ENCODE results near the gene TMEM88.
A peak's percentile ranks its signal among the peaks of the same experiment; 100 is the strongest.
"Not testable (repeated sequence)": the region's sequence is repeated elsewhere in the genome, so short reads cannot be mapped to it uniquely, and the experiment has no call there.

The TMEM88 gene

DNA sequence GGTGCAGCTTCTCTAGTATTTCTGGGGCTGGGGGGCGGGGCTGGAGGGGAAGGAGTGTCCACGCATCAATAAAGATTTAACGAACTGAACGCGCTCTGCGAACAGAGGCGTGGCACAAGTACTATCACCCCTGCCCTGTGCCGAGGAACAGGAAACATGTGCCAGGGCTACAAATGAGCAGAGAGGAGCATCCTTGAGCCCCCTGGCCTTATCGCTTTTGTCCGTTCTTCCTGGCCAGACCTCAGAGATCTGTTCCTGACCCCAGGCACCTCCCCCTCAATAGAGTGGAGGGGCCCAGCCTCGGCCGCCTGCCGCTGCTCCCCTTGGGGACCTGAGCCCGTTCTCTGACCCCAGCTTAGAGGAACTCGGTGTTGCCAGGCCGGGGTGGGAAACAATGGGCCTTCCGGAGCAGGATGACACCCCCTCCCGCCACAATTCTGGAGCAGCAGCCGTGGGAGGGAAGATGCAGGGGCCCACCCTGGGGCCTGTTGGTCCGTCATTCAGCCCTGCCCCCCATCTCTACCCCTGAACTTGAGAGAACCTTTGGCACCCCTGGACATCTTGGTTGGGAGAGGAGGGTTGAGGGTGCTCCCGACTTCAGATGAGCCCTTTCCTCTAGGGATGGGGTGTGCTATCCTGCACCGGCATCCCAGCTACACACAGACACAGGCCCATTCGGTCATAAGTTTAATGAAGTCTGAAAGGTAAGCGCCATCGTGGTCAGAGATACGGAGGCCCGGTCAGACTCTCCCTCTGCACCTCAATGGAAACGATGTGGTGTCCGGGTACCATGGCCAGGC is 1.3 kb downstream of the TMEM88 start:
- DNase-seq (ENCODE audit: low read depth in 2 of 2), result peak; percentile 32 to 41

DNA sequence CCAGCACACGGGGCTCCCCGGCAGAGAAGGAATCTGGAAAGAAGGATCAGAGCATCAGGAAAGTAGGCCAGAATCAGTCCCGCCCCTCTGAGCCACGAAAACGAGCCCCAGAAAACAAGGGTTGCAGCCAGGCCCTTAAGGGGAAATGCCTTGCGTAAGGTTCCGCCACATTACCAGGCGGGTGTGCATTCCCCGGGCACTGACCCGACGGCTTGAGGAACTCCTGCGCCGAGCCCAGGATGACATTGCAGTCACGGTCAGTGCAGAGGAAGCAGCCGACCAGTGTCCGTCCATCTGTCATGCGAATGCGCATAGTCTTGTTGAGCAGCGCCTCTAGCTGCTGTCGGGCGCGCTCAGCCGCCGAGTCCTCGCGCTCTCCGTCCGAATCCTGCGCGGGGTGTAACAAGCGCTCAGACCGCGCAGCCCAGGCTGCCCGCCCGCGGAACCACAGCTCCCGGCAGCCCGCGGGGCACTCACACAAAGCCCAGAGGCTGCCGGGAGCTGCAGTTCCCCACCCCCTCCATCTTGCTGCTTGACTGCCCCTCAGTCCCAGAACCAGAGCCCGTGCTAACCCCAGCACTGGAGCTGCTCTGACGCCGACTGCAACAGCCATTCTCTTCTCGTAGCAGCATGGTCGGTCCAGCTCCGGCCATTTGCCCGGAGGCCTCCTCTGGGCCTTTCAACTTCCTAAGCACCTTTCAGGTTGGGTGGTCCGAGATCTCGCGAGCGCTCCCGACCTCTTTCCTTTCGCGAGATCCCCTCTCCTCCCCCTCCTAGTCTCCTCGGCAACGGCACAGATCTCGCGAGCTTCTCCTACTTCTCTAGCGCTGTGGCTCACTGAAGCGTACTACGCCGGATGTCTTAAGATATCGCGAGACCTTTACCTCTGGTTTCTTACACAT is 2.2 kb downstream of the TMEM88 start, which contains the start of gene NAA38:
TSS of gene NAA38 (minus strand) at position 749 of the 902 bp plus-strand sequence. CDS start at position 653, 96 bp downstream.
- peak; percentile 82 to 88 for DNase-seq (ENCODE audit: low read depth in 2 of 2)

DNA sequence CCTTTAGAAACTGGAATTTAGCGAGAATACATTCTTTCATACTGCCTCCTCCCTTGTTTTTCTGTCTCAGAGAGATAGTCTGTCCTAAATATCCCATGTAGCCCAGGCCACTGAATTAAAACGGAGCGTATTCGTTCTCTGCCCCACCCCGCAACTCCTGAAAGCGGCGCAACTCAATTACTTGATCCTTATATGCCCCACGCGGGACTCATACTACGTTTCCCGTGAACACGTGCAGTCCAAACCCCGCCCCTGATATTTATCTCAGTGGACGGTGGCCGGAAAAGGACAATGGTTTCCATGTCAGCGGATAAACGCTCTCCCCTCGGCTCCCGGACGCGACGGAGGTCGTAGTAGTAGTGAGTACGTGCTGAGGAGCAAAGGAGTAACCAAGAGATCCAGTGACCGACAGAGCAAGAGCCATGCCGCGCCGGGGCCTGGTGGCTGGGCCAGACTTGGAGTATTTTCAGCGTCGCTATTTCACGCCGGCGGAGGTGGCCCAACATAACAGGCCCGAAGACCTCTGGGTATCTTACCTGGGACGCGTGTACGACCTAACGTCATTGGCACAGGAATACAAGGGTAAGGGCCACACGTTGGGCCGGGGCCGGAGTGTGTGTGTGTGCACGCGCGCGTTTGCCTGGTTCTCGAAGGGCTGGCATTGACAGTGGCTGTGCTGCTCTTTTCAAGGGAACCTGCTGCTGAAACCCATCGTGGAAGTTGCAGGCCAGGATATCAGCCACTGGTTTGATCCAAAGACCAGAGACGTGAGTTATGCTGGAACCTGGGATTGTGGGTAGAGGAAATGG is 3.1 kb downstream of the TMEM88 start, which contains the start of gene CYB5D1:
TSS of gene CYB5D1 (plus strand) at position 291 of the 809 bp plus-strand sequence. CDS start at position 423, 132 bp downstream.
- DNase-seq (ENCODE audit: low read depth in 2 of 2), result peak; percentile 70 to 86

DNA sequence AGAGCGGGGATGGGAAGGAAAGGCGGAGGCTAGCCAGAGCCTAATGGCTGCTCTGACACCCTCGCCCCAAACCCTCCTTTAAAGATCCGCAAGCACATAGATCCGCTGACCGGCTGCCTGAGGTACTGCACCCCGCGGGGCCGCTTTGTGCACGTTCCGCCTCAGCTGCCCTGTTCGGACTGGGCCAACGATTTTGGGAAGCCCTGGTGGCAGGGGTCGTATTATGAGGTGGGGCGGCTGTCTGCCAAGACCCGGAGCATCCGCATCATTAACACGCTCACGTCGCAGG is 3.6 kb downstream of the TMEM88 start:
- DNase-seq (ENCODE audit: low read depth in 2 of 2), result peak in 1 of 2 donors; percentile 34

DNA sequence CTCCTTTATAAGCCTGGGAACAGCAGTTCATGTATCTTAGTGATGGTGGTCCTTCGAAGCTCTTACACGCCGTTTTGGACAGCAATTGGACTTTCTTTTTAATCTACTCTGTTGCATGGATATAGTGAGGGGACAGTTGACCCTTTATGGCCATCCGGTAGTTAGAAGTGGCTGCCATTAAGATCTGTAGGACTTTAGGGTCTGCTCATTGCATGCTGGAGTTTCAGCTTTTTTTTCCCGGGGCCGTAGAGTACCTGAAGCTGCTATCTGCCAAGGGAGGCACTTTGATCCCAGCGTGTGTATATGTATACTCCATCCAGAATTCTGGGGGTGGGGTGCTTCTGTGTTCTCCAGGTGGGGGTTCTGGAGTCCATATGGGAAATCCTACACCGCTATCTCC is 4.2 kb downstream of the TMEM88 start:
- DNase-seq (ENCODE audit: low read depth in 2 of 2), result no peak

DNA sequence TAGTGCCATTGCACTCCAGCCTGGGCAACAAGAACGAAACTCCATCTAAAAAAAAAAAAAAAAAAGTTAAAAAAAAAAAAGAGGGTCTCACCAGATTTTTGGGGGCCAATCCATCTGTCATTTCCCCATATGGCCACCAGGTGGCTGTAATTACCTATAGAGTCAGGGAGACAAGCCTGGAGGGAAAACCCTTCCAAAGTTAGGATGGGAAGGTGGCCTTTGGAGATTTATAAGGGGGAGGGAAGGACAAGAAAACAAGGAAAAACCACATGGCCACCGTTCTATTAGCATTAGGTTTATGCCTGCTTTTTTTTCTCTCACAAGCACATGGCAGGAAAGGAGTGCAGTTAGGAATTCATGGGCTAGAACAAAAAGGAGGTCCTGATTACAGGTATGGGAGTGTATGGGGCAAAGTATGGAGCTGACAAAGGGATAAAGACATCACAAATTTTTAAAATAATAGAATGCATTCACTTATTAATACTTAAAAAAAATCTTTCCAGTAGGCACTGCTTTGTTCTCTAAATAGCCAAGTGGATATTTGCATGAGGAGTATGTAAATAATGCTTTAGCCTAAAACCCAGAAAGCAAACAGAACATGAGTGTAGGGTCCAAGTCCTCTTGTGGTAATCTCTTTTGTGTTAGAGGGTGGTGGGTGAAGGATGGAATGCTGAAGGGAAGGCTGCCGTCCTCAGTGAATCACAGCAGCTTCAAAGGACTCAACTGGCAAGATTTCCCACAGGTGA is 8.0 kb downstream of the TMEM88 start:
- peak in 1 of 2 donors; percentile 25 for DNase-seq (ENCODE audit: low read depth in 2 of 2)

DNA sequence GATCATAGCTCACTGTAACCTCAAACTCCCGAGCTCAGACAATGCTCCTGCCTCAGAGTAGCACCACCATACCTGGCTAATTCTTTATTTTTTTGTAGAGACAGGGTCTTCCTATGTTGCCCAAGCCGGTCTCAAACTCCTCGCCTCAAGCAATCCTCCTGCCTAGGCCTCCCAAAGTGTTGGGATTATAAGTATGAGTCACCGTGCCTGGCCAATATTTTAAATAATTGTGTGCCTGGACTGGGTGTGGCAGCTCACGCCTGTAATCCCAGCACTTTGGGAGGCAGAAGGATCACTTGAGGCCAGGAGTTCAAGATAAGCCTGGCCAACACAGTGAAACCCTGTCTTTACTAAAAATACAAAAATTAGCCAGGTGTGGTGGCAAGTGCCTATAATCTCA is 9.5 kb downstream of the TMEM88 start:
- not testable (repeated sequence) for DNase-seq (ENCODE audit: low read depth in 2 of 2)

DNA sequence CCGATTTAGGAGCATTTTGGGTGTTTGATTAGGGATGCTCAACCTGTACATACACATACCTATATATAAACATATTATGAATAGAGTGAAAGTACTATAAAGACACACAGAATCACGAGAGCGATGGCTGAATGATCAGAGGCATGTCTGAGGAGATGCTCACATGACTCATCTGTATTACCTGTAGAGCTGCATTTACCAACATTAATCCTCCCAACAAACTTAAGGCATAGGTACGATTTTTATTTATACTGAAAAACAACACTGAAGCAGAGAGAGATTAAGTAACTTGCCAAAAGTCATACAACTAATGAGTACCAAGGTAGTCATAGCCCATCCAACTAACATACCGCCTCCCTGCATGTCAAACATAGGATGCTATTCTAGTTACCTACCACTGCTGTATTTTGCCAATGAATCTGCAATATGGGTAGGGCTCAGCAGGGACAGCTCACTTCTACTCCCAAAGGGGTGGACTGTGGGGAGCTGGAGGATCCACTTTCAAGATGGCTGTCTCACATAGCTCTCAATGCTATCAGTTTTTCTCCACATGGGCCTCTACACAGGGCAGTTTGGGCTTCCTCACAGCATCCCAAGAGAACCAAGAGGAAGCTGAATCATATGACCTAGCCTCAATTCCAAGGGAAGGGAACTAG is 10.3 kb downstream of the TMEM88 start:
- no peak for DNase-seq (ENCODE audit: low read depth in 2 of 2)

DNA sequence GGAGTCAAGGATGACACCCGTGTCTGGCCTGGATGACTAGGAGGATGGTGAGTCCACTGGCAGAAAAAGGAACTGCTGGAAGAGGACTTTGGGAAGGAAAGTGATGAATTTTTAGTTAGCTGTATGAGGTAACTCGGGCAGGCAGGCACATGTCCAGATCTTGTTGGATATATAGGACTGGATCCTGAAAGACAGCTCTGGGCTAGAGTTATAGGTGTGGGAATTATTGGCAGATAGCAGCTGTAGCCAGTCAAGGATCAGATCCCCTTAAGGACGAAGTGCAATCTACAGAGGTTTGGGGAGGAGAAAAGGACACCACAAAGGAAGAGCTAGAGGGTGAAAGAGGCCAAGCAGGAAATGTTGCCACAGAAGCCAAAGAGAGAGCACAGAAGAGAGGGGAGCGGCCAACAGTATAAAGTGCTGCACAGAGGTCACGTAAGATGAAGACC is 13.0 kb downstream of the TMEM88 start:
- no peak for DNase-seq (ENCODE audit: low read depth in 2 of 2)

DNA sequence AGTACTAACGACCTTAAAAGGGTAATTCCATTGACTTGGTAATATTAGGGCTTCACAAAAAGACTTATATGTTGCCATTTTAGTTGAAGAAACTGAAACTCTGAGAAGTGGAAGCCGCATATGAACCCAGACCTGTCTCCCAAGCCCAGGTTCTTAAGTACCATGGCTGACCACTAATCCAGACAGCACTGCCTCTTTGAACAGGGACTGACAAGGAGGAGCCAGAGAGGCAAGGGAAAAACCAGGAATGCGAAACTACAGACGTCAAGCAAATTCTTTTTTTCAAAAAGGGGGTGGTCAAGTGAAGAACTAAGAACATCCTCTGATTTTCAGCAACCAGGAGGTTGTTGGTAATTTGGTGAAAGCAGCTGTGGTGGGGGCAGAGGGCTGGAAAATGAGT is 18.2 kb downstream of the TMEM88 start:
- no peak for DNase-seq (ENCODE audit: low read depth in 2 of 2)

DNA sequence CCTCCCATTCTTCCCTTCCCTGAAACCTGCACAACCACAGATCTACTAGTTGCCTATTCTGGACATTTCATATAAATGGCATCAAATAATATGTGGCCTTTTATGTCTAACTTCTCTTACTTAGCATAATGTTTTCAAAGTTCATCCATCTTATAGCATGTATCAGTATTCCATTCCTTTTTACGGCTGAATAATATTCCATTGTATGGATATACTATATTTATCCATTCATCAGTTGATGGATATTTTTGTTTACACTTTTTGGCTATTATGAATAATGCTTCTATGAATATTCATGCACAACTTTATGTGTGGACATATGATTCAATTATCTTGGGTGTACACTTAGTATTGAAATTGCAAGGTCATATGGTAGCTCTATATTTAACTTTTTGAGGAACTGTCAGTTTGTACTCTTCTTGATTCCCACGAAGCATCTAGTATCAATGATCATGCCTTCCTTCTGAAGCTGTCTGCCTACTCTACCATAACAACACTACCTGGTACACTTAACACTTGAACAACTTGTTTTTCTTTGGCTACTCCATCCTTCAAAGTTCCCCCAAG is 21.0 kb downstream of the TMEM88 start:
- DNase-seq (ENCODE audit: low read depth in 2 of 2), result no peak

DNA sequence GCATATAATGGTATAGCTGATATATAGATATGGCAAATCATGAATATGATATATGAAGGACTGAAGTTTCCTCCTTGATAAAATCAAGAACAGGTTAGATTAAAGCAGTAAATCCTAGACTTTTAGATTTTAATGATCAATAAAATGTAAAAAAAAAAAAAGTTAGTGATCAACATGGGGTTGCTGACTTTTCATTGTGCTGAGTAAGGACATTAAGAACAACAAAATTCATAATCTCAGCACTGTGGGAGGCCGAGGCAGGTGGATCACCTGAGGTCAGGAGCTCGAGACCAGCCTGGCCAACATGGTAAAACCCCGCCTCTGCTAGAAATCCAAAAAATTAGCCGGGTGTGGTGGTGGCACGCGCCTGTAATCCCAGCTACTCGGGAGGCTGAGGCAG is 23.4 kb downstream of the TMEM88 start:
- DNase-seq (ENCODE audit: low read depth in 2 of 2), result no peak

DNA sequence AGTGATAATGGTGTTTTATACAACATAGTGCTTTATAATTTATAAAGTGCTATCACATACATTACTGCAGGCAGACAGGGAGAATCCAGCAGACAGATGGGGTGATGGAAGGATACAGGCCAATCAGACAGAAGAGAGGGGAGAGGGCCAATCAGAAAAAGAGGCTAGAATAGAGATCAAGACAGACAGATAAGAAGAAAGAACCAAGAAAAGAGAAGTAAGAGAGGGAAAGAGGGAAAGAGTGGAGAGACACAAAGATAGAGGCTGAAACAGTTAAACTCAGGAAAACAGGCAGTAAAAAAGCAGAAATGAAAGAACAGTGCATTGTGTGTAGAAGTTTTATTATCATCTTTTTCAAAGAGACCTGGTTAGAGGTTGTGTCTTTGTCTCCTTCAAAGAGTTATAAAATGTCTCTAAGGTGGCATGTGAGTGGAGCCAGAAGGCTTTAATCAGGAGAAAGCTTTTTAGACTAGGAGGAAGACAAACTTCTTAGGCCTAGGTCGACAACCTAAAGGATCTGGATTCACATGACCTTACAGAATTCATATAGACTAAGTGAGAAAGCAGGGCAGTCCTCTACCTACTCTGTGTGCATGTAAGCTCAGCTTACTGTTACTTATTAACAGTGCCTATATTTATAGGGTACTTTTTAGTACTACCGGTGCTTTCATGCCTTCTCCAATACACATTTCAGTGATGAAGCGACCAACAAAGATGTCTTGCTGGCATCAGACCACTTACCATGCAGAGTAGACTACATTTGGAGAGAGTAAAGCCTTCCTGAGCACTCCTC is 25.4 kb downstream of the TMEM88 start:
- no peak for DNase-seq (ENCODE audit: low read depth in 2 of 2)

DNA sequence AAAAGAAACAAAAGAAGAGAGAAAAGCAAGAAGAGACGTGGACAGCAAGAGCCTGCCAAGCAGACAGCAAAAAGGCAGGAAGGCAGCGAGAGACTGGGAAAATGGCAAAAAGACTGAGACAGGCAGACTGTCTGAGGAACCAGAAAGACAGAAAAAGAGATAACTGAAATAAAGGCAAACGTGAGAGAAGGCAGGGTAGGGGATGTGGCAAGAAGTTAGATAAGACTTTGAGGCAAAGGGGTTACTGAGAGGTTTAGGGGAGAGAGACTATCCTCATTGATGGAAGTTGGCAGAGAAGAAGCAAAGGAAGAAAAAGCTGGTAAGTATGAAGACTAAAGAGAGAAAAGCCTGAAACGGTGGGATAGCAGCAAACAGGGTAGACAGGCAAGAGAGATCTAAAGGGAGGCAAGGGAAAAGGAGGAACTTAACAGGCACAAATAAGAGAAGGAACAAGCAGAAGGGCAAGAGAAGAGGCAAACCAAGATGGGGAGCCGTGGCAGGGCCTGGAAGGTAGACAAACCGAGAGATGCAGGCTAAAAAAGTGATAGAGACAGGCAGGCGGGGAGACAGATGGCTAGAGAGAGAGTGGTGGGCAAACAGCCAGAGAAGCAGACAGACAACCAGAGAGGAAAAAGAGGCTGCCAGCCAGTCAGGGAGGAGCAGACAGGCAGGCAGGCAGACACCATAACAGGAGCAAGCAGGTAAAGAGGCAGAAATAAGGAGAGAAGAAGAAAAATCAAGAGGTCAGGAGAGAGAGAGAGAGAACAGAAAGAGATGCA is 26.6 kb downstream of the TMEM88 start:
- DNase-seq (ENCODE audit: low read depth in 2 of 2), result no peak

DNA sequence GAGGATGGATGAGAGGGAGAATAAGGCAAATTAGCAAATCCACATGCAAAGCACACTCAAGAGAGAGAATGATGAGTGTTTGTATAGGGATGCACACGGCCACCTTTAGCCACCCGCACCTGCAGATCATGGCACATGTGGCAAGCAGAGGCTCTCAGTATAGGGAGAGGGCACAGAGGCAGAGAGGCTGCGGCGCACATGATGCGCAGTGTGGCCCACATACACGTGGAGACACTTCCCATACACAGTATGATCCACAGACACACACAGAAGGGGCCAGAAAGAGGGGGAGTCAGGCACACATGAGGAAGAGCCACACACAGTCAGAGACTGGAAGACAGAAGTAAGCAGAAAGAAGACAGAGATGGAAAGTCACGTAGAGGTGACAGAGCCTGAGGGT is 27.2 kb downstream of the TMEM88 start:
- DNase-seq (ENCODE audit: low read depth in 2 of 2), result no peak

DNA sequence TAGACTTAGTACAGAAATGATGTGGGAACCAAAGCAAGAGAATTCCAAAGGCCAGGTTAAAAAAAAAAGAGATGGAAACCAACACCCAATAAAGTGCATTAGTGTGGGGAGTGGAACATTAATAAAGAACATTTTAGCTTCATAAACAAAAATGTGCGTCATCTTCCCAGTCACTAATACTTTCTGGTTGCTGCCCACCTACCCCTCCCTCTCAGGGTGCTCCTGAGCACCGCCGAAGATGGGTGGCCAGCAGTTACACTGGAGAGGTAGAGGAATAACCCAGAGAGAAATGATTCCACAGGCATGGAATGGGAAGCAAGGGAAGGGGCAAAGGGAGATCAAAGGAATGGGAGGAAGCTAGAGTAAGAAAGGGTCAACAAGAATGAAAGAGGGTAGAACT is 27.8 kb downstream of the TMEM88 start:
- no peak for DNase-seq (ENCODE audit: low read depth in 2 of 2)

DNA sequence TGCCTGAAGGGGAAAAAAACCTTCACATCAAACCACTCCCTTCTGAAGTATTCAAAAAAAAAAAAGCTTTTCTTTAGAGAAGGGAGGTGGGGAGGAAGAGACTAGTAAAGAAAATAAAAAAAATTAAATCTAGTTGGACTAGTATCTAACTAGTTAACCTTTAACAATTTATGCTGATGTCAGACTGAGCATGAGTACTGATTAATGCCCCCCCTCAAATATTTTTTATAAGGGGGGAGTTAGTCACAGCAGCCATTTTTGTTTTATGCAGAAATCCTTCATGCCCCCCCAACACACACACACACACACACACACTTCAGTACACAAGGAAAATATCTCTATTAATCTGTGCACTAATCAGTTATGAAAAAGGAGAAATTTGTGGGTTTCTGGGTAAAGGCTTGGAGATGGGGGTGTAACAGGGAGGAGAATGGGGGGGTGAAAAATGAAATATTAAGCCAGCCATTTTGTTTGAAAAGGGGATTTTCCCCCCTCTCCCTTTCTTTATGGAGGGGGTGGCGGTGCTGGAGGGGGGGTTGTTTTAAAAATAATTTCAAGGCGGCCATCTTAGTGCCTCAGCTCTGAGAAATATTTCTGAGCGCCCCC is 29.0 kb downstream of the TMEM88 start:
- DNase-seq (ENCODE audit: low read depth in 2 of 2), result no peak

All from stimulated activated CD4-positive, alpha-beta T cell treated with anti-CD3 and anti-CD28 coated beads, Interleukin-1b, Interleukin-23, amount 100 ng/mL, for 4 hours (primary cell).